Stomach (tissue), 9 donors: ENCODE results near the gene POMT1. TPM values are rescaled to one million over a fixed set of nuclear protein-coding genes. Genes with fewer than 3 reads are reported as not detected.

ENCODE experiments used
- DNase-seq, 2 donors: peaks; one replicate each; pipeline versions ENCODE4 v3.0.0 to v3.0.0-alpha.2; 2013 to 2019
- H3K27ac ChIP-seq, 5 donors: fragments of 200-600 bp in 4 of 5; sonication (generic) in 4 of 5; one replicate each; pipeline ENCODE4 v1.5.1; 2013 to 2019; ENCODE audit warnings: mild to moderate bottlenecking in 1 of 5, moderate library complexity in 1 of 5
- H3K27me3 ChIP-seq, 3 donors: fragments of 200-600 bp; sonication (generic); one replicate each; pipeline ENCODE4 v1.5.1; 2017 to 2019; ENCODE audit warnings: mixed run types in 1 of 3
- H3K36me3 ChIP-seq, 4 donors: fragments of 200-600 bp; sonication (generic); 1 replicate in 3 of 4; 2 replicates in 1 of 4; pipeline ENCODE4 v1.5.1; 2016 to 2019
- H3K4me1 ChIP-seq, 4 donors: fragments of 200-600 bp; sonication (generic); one replicate each; pipeline ENCODE4 v1.5.1; 2016 to 2019
- H3K4me3 ChIP-seq, 4 donors: fragments of 200-600 bp; sonication (generic) in 3 of 4; one replicate each; pipeline ENCODE4 v1.5.1; 2016 to 2019; ENCODE audit warnings: mild to moderate bottlenecking in 1 of 4
- H3K9me3 ChIP-seq, 4 donors: fragments of 200-600 bp; sonication (generic); one replicate each; pipeline ENCODE4 v1.5.1; 2016 to 2019
- EP300 ChIP-seq: sonication (generic); formaldehyde crosslinking; IDR thresholded peaks from one replicate; pipeline ENCODE4 v1.6.1; 2017; ENCODE audit warnings: antibody characterized with exemption
- POLR2A ChIP-seq, 4 donors: fragments of 450-650 bp; IDR thresholded peaks; one replicate each; pipeline ENCODE4 v1.6.1; 2016; ENCODE audit warnings: antibody characterized with exemption in 4 of 4, control low read depth in 2 of 4, mild to moderate bottlenecking in 1 of 4, moderate library complexity in 1 of 4
- POLR2AphosphoS5 ChIP-seq, 3 donors: sonication (generic); formaldehyde crosslinking; IDR thresholded peaks; one replicate each; pipeline ENCODE4 v1.6.1; 2016; ENCODE audit warnings: antibody characterized with exemption in 3 of 3
- WGBS, 5 donors: extraction: QIAGEN DNeasy Blood & Tissue Kit in 3 of 5; methylation state at CpG; one replicate each; pipeline versions ENCODE4 v1.1.5 to v1.1.7; 2013 to 2018; 5-methylcytosine and 5-hydroxymethylcytosine counted together
- intact Hi-C: fragments of 100-400 bp; cut with DNase I; formaldehyde crosslinking; loops from one replicate; pipeline ENCODE4 v1.15.1; 2023; ENCODE audit warnings: low total_unique reads
- polyA plus RNA-seq, 3 donors: library from polyadenylated mRNA; stranded (reverse); fragments of 200-250 nt; gene quantifications; one replicate each; pipeline ENCODE4 v1.2.3, GENCODE V29; 2013
- total RNA-seq, 5 donors: library from RNA; depleted of rRNA; stranded (reverse); fragments of >200 nt; gene quantifications; one replicate each; pipeline versions ENCODE4 v1.1.0 to v1.2.3, GENCODE V29; 2014 to 2016
- TF ChIP-seq, protein P1 (sequence below), 7 experiments: fragments of 450-650 bp in 4 of 7; fragments of 200-600 bp in 3 of 7; sonication (generic) in 3 of 7; IDR thresholded peaks; one replicate each; pipeline ENCODE4 v1.5.1; 2016 to 2019; ENCODE audit warnings: antibody characterized with exemption in 7 of 7, control low read depth in 2 of 7, mild to moderate bottlenecking in 1 of 7
- donor health status: healthy with polysubstance abuse.
- donor health status: Bipolar disorder and iron deficiency.
- donor health status: healthy.

POMT1 gene
- total and polyA plus RNA-seq, 8 donors, result 3.5 to 59.7 (median 16.2) TPM

DNA sequence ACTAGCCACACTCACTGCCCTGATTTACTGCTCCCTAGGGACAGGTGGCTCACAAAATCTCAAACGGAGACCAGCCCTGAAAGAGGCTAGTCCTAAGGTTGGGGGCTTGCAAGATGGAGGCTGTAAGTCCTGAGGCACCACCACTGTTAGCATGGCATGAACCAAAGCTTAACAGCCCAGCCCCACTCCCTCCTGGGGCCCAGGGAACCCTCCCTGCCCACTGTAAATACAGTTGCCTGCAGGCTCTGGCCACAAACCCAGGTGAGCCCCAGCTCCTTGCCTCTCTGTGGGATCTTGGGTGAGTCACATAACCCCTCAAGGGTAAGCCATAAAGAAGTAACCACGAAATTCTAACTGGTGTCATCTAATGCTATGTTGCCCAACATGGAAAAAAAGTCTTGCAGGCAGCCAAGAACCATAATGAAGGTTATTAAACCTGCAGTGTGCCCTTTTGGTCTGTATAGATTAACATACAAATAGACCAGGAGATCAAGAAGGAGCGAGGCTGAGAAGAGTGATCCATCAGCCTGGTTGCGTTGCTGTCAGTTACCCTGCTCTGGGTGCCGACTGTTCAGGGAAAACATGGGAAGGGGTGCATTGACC is 1.7 kb upstream of the POMT1 start:
- peak overlapping the region in 2 of 5 donors; percentile 7 to 18 for H3K27ac ChIP-seq
- H3K27me3 ChIP-seq, result no peaks in the 10 kb centered on the region
- intact Hi-C loops, result no loop called here
- no peak overlapping the region for H3K4me3 ChIP-seq
- no peaks in the 10 kb centered on the region for H3K9me3 ChIP-seq
- DNase-seq, result peak in 1 of 2 donors; percentile 29
- H3K36me3 ChIP-seq, result peaks cover 23 to 47% (median 43%) of the 10 kb centered on the region in 4 donors
- peaks cover 15 to 42% (median 30%) of the 10 kb centered on the region in 4 donors for H3K4me1 ChIP-seq
- no peak for TF ChIP-seq EP300
- TF ChIP-seq, protein P1, sequence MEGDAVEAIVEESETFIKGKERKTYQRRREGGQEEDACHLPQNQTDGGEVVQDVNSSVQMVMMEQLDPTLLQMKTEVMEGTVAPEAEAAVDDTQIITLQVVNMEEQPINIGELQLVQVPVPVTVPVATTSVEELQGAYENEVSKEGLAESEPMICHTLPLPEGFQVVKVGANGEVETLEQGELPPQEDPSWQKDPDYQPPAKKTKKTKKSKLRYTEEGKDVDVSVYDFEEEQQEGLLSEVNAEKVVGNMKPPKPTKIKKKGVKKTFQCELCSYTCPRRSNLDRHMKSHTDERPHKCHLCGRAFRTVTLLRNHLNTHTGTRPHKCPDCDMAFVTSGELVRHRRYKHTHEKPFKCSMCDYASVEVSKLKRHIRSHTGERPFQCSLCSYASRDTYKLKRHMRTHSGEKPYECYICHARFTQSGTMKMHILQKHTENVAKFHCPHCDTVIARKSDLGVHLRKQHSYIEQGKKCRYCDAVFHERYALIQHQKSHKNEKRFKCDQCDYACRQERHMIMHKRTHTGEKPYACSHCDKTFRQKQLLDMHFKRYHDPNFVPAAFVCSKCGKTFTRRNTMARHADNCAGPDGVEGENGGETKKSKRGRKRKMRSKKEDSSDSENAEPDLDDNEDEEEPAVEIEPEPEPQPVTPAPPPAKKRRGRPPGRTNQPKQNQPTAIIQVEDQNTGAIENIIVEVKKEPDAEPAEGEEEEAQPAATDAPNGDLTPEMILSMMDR (IDR thresholded peaks at IDR 0.05), result no peak
- TF ChIP-seq POLR2A (IDR thresholded peaks at IDR 0.05), result no peak
- no peak for TF ChIP-seq POLR2AphosphoS5 (IDR thresholded peaks at IDR 0.05)
- WGBS, 5 donors, result 35 to 50% (median 46%) methylated on average over 4 to 5 of the region's 5 CpGs

DNA sequence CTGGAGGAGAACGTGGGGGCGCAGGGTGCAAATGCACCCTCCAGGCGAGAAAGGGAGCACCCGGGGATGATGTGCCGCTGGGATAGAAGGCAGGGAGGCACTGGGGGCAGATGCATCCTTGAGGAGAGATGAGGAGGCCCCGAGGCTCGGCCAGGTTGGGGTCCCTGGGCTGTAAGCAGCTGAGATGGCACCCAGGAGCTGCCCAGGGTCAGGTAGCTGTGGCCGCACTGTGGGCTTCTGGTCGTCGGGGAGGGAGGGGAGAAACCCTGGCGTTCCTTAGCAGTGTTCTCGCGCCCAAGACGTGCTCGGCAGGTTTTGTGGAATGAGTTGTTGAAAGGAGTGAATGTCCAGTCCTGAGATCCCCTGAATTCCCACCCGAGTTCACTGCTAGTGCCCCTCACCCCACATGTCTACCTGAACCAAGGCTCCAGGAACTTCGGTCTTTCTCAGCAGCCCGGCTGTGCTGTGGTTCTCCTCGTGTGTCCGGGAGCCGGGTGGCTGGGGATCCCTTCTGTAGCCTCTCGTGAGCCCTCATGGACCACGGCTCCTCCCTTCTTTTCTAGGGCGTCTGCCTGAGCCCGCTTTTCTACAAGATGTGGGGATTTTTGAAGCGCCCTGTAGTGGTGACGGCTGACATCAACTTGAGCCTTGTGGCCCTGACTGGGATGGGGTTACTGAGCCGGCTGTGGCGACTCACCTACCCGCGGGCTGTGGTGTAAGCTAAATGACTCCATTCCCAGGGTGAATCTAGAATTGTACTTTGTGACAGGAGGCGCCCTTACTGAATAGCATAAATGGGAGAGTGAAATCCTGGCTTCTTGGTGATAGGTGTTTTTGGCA is 1.1 kb downstream of the POMT1 start:
- H3K36me3 ChIP-seq, result peaks cover 0 to 41% (median 27%) of the 10 kb centered on the region in 4 donors
- no peaks in the 10 kb centered on the region for H3K9me3 ChIP-seq
- peak in 1 of 2 donors; percentile 43 for DNase-seq
- no peaks in the 10 kb centered on the region for H3K27me3 ChIP-seq
- H3K27ac ChIP-seq, result peak overlapping the region in 3 of 5 donors; percentile 79 to 83 (median 80)
- TF ChIP-seq POLR2A (IDR thresholded peaks at IDR 0.05), result no peak
- TF ChIP-seq EP300, result no peak
- H3K4me1 ChIP-seq, result peaks cover 15 to 42% (median 30%) of the 10 kb centered on the region in 4 donors
- peak overlapping the region; percentile 85 to 100 (median 90) for H3K4me3 ChIP-seq
- intact Hi-C loops, result no loop called here
- 10 to 14% (median 14%) methylated on average over 23 to 32 of the region's 32 CpGs for WGBS, 5 donors

DNA sequence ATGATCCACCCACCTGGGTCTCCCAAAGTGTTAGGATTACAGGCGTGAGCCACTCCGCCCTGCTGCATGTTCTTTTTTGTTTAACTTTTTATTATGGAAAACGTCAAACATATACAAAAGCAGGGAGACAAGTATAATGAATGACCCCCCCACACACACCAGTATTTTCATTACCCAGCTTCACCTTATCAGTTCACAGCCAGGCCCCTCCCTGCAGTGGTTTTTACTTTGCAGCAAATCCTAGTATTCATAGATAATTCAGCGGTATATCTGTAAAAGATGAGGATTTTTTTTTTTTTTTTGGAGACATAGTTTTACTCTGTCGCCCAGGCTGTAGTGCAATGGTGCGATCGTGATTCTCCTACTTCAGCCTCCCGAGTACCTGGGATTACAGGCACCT is 2.3 kb downstream of the POMT1 start:
- H3K4me3 ChIP-seq, result no peak overlapping the region
- intact Hi-C loops, result no loop called here
- 84 to 95% (median 90%) methylated on average over 8 of the region's 8 CpGs for WGBS, 5 donors
- TF ChIP-seq POLR2AphosphoS5 (IDR thresholded peaks at IDR 0.05) (no peak), EP300 (no peak), POLR2A (IDR thresholded peaks at IDR 0.05) (no peak)
- TF ChIP-seq, protein P1 (IDR thresholded peaks at IDR 0.05), result no peak
- peaks cover 0 to 40% (median 27%) of the 10 kb centered on the region in 4 donors for H3K36me3 ChIP-seq
- DNase-seq, result no peak
- no peaks in the 10 kb centered on the region for H3K9me3 ChIP-seq
- peaks cover 15 to 42% (median 30%) of the 10 kb centered on the region in 4 donors for H3K4me1 ChIP-seq
- H3K27ac ChIP-seq, result no peak overlapping the region
- H3K27me3 ChIP-seq, result no peaks in the 10 kb centered on the region

DNA sequence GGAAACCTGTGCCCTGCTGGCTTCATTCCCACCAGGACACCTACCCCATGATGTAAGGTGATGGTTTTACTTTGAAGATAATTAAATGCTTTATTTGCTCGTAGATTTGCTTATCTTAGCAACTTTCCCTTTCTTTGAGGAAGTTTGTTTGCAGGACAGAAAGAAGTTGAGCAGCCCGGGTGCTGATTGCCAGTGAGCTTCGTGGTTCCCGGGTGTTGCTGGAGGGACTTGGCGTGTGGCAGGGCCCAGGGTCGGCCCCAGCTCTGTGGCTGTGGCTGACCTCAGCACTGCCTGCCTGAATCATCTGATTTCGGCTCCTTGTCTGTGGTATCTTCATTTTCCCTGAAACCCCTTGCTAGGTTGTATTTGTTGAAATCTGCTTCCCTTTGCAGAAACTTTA is 8.7 kb downstream of the POMT1 start:
- DNase-seq, result no peak
- Histone ChIP-seq H3K36me3 (peaks cover 26 to 93% (median 88%) of the 10 kb centered on the region in 4 donors), H3K4me3 (no peak overlapping the region), H3K27ac (no peak overlapping the region), H3K9me3 (no peaks in the 10 kb centered on the region), H3K4me1 (peaks cover 0 to 8% (median 0%) of the 10 kb centered on the region in 4 donors), H3K27me3 (no peaks in the 10 kb centered on the region)
- intact Hi-C loops, result no loop called here
- TF ChIP-seq POLR2A (IDR thresholded peaks at IDR 0.05) (no peak), POLR2AphosphoS5 (IDR thresholded peaks at IDR 0.05) (no peak), EP300 (no peak)
- TF ChIP-seq, protein P1 (IDR thresholded peaks at IDR 0.05), result no peak
- 26 to 52% (median 32%) methylated on average over 7 of the region's 7 CpGs for WGBS, 5 donors
